Astrocyte (in vitro differentiated cells and primary cell): ENCODE data around the gene C1S. TPM values are rescaled to one million over a fixed set of nuclear protein-coding genes. Genes with fewer than 3 reads are reported as not detected.

ENCODE experiments used
- DNase-seq: peaks from one replicate; pipeline ENCODE4 v3.0.0-alpha.2; 2010; ENCODE audit warnings: low read depth
- FAIRE-seq: peaks from 2 replicates; lab custom pipeline; 2011; peaks lifted over from hg19 to GRCh38; lab: Jason Lieb, UNC
- H2AFZ ChIP-seq: 2 replicates; pipeline ENCODE4 v1.6.0; 2012; ENCODE audit warnings: low read depth, low read length, inconsistent platforms
- H3K27ac ChIP-seq: 2 replicates; pipeline ENCODE4 v1.5.1; 2011; ENCODE audit warnings: low read depth, low read length, inconsistent platforms
- H3K27me3 ChIP-seq: 2 replicates; pipeline ENCODE4 v1.6.0; 2011; ENCODE audit warnings: low read length, inconsistent platforms; ENCODE audit not compliant: insufficient read depth
- H3K36me3 ChIP-seq: 2 replicates; pipeline ENCODE4 v1.5.1; 2011; ENCODE audit warnings: low read length, inconsistent platforms; ENCODE audit not compliant: insufficient read depth
- H3K4me1 ChIP-seq: 2 replicates; pipeline ENCODE4 v1.5.1; 2011; ENCODE audit warnings: low read length, inconsistent platforms; ENCODE audit not compliant: insufficient read depth
- H3K4me2 ChIP-seq: 2 replicates; pipeline ENCODE4 v1.6.0; 2012; ENCODE audit warnings: low read length, inconsistent platforms
- H3K4me3 ChIP-seq: 2 replicates; pipeline ENCODE4 v1.5.1; 2011; ENCODE audit warnings: low read depth, mild to moderate bottlenecking, low read length, inconsistent platforms; ENCODE audit not compliant: insufficient read depth
- H3K79me2 ChIP-seq: 2 replicates; pipeline ENCODE4 v1.6.0; 2012; ENCODE audit warnings: mild to moderate bottlenecking, low read length, inconsistent platforms; ENCODE audit not compliant: insufficient read depth
- H3K9ac ChIP-seq: 2 replicates; pipeline ENCODE4 v1.6.0; 2012; ENCODE audit warnings: mild to moderate bottlenecking, low read length, inconsistent platforms
- H3K9me3 ChIP-seq: 2 replicates; pipeline ENCODE4 v1.5.1; 2012; ENCODE audit warnings: low read depth, mild to moderate bottlenecking, low read length, inconsistent platforms; ENCODE audit not compliant: insufficient read depth
- H4K20me1 ChIP-seq: 2 replicates; pipeline ENCODE4 v1.6.0; 2012; ENCODE audit warnings: low read length, inconsistent platforms; ENCODE audit not compliant: insufficient read depth
- H3K27ac Mint-ChIP-seq: one replicate; pipeline ENCODE4 v1.8.0; 2021; ENCODE audit warnings: mild to moderate bottlenecking, mixed read lengths; ENCODE audit not compliant: unreplicated experiment
- H3K27me3 Mint-ChIP-seq: one replicate; pipeline ENCODE4 v1.8.0; 2021; ENCODE audit warnings: low read depth, mixed read lengths; ENCODE audit not compliant: unreplicated experiment
- H3K36me3 Mint-ChIP-seq: one replicate; pipeline ENCODE4 v1.8.0; 2021; ENCODE audit warnings: low read depth, mixed read lengths; ENCODE audit not compliant: unreplicated experiment
- H3K4me1 Mint-ChIP-seq: one replicate; pipeline ENCODE4 v1.8.0; 2021; ENCODE audit warnings: low read depth, mixed read lengths; ENCODE audit not compliant: unreplicated experiment
- H3K4me3 Mint-ChIP-seq: one replicate; pipeline ENCODE4 v1.8.0; 2021; ENCODE audit warnings: mild to moderate bottlenecking, moderate library complexity, mixed read lengths; ENCODE audit not compliant: unreplicated experiment
- H3K9me3 Mint-ChIP-seq: one replicate; pipeline ENCODE4 v1.8.0; 2021; ENCODE audit warnings: mild to moderate bottlenecking, mixed read lengths; ENCODE audit not compliant: unreplicated experiment
- CTCF ChIP-seq: IDR thresholded peaks from 2 replicates; pipeline ENCODE4 v1.5.1; 2011; ENCODE audit warnings: low read depth, mild to moderate bottlenecking, inconsistent platforms, low read length, moderate library complexity; ENCODE audit not compliant: insufficient read depth
- EZH2 ChIP-seq: IDR thresholded peaks from 2 replicates; pipeline ENCODE4 v1.6.1; 2012; ENCODE audit warnings: mild to moderate bottlenecking, low read length, inconsistent platforms; ENCODE audit not compliant: insufficient read depth
- total RNA-seq: library from RNA; stranded (reverse); gene quantifications from 2 replicates; pipeline ENCODE4 v1.2.1, GENCODE V29; 2021

The C1S gene
- total RNA-seq, 1 donor from 2014 or later = 5.2 TPM

GRCh38 chr12:7083125-7083524 is 22.6 kb downstream of the C1S start:
- no peaks in the 10 kb centered on the region for H3K36me3 ChIP-seq
- no peak overlapping the region for H3K4me2 ChIP-seq
- H3K9ac ChIP-seq = no peak overlapping the region
- Mint-ChIP-seq H3K27me3 (peaks cover 13% of the 10 kb centered on the region), H3K36me3 (no peaks in the 10 kb centered on the region), H3K4me3 (no peak overlapping the region), H3K4me1 (peaks cover 7% of the 10 kb centered on the region), H3K9me3 (no peaks in the 10 kb centered on the region), H3K27ac (no peak overlapping the region)
- H4K20me1 ChIP-seq = no peaks in the 10 kb centered on the region
- no peaks in the 10 kb centered on the region for H3K27me3 ChIP-seq
- H3K9me3 ChIP-seq = peaks cover 6% of the 10 kb centered on the region
- no peak overlapping the region for H2AFZ ChIP-seq
- peaks cover 4% of the 10 kb centered on the region for H3K4me1 ChIP-seq
- FAIRE-seq (no peak), DNase-seq (no peak)
- no peak overlapping the region for H3K4me3 ChIP-seq
- TF ChIP-seq CTCF = no peak
- no peak for TF ChIP-seq EZH2
- no peaks in the 10 kb centered on the region for H3K79me2 ChIP-seq
- H3K27ac ChIP-seq = no peak overlapping the region

- Histone ChIP-seq H3K79me2 (no peaks in the 10 kb centered on the region), H3K9ac (no peak overlapping the region), H4K20me1 (no peaks in the 10 kb centered on the region), H2AFZ (no peak overlapping the region), H3K4me3 (no peak overlapping the region), H3K27ac (no peak overlapping the region), H3K4me2 (no peak overlapping the region), H3K27me3 (peaks cover 9% of the 10 kb centered on the region), H3K9me3 (peaks cover 3% of the 10 kb centered on the region), H3K4me1 (peaks cover 5% of the 10 kb centered on the region), H3K36me3 (no peaks in the 10 kb centered on the region)
- no peak overlapping the region for H3K27ac Mint-ChIP-seq
- H3K4me1 Mint-ChIP-seq = no peaks in the 10 kb centered on the region
- DNase-seq (no peak), FAIRE-seq (no peak)
- TF ChIP-seq EZH2 (no peak), CTCF (no peak)
- H3K9me3 Mint-ChIP-seq = peaks cover 2% of the 10 kb centered on the region
- no peak overlapping the region for H3K4me3 Mint-ChIP-seq
- peaks cover 39% of the 10 kb centered on the region for H3K27me3 Mint-ChIP-seq
- peaks cover 2% of the 10 kb centered on the region for H3K36me3 Mint-ChIP-seq
These were observed 28.8 kb downstream of the C1S start for GRCh38 chr12:7089196-7089871.
